GM12872 (cell line): ENCODE measurements around the gene S100P.

Experiments used
- TF ChIP-seq, protein P1 (sequence below): IDR thresholded peaks from 3 replicates; pipeline ENCODE4 v1.5.1; 2011; ENCODE audit warnings: low read depth, mild to moderate bottlenecking, low read length, moderate library complexity; ENCODE audit not compliant: insufficient read depth

The S100P gene

DNA sequence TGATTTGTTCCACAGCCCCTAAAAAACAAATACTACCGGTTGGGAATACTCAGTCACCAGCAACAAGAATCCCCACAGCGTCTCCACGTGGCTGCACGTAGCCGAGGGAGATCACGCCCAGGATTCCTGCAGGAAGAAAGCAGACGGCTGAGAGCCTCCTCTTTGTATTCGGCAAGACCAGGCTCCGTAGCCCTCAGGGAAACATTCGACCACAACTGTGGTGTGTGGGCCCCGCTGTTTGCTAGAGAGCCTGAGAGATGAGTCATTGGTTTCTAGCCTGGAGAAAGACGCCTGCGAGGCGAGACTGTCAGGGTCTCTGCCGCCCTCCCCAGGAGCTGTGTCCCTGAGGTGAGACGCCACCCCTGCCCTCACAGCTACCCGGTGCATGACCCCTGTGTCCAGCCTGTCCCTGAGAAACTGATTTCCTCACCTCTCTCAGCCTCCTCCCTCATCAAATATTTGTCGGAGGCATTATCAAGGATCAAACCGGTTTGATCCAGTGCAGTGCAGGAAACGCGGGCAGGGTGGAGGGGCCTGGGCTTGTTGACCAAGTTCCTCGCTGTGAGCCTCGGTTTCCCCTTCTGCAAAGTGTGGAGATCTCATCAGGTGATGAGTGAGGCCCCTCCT is 4.7 kb upstream of the S100P start:
- TF ChIP-seq, protein P1, sequence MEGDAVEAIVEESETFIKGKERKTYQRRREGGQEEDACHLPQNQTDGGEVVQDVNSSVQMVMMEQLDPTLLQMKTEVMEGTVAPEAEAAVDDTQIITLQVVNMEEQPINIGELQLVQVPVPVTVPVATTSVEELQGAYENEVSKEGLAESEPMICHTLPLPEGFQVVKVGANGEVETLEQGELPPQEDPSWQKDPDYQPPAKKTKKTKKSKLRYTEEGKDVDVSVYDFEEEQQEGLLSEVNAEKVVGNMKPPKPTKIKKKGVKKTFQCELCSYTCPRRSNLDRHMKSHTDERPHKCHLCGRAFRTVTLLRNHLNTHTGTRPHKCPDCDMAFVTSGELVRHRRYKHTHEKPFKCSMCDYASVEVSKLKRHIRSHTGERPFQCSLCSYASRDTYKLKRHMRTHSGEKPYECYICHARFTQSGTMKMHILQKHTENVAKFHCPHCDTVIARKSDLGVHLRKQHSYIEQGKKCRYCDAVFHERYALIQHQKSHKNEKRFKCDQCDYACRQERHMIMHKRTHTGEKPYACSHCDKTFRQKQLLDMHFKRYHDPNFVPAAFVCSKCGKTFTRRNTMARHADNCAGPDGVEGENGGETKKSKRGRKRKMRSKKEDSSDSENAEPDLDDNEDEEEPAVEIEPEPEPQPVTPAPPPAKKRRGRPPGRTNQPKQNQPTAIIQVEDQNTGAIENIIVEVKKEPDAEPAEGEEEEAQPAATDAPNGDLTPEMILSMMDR: no peak

- TF ChIP-seq, protein P1: no peak
These were observed 4.1 kb upstream of the S100P start for GRCh38 chr4:6689506-6689960.

DNA sequence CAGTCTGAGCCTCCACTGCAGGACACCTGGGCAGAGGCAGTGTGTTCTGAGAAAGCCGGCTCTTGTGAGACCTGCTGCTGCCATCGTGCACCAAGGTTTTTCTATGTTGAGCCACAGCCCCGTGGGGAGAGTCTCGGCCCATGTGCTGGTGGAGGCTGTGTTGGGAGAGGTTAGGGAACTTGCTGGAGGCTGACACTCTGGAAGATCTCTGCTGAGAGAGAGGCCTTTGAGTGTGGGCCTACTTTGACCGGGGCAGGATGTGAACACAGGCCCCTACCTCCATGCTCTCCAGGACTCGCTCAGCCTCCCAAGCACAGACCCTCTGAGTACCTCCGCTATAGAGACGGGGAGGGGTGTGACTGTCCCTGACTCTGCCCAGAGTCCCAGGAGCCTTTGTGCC is 1.3 kb upstream of the S100P start:
- TF ChIP-seq, protein P1: no peak

DNA sequence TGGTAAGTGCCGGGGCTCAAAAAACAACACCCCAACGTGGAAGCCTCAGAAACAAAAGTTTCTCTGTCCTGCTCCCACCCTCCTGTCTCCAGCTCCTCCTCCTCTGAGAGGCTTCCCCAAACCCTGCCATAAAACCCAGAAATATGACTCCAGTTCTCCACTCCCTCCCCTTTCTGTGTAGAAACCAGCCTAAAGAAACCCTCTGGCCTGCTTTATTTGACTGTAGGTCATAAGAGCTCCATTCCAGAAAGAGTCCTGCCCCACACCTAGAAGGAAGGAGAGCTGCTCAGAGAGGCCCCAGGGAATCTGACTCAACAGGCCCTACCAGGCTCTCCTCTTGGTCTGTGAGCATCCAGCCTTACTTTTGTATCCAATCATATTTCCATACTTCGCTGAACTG is 872 bp upstream of the S100P start:
- TF ChIP-seq, protein P1: no peak

- TF ChIP-seq, protein P1: no peak
These were observed 661 bp downstream of the S100P start for GRCh38 chr4:6694177-6694901.

DNA sequence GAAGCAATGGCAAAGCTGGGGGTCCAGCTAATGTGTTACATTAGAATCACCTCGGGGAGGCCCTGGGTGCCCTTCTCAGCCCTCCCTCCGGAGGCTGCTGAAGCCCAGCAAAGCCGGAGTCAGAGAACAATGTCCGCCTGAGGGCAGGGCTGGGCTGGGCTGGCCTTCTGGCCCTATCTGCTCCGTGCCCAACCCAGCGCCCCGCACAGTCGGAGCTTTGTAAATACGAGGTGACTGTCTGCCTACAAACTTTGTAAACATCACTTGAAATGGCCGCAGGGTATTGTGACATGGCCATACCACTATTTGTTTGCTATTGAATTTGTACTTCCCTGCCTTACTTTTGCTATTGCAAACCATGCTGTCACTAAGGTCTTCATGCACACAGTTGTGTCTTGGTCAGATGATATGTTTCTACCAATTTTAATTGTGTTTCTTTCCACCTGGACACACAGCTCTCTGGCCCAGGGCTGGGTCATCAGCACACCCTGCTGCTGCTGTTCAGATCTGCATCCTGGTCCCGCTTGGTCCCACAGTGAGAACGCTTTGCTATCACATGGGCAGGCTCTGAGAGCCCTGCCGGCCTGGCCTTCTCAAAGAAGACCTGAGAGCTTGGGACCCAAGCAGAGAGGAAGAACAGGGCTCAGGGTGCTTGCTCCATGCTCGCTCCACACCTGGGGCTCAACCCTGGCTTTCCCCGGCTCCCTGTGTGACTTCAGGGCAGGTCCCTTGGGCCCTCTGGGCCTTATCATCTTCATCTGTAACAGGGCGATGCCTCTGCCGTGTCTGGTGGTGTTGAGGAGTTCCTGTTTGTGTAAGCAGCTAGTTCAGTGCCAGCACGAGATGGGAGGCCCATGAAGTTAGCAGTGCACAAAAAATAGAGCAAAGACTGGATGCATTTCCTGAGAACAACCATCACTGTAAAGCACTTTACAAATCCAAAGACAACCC is 2.3 kb downstream of the S100P start:
- TF ChIP-seq, protein P1: no peak

GRCh38 chr4:6696611-6697010 is 2.9 kb downstream of the S100P start:
- TF ChIP-seq, protein P1: no peak
